ENCODE data around the gene RMND5A. TPM values are rescaled to one million over a fixed set of nuclear protein-coding genes. Genes with fewer than 3 reads are reported as not detected.

The RMND5A gene
- total RNA-seq, 2 donors from 2014 or later, result 45.4 to 49.3 TPM

DNA sequence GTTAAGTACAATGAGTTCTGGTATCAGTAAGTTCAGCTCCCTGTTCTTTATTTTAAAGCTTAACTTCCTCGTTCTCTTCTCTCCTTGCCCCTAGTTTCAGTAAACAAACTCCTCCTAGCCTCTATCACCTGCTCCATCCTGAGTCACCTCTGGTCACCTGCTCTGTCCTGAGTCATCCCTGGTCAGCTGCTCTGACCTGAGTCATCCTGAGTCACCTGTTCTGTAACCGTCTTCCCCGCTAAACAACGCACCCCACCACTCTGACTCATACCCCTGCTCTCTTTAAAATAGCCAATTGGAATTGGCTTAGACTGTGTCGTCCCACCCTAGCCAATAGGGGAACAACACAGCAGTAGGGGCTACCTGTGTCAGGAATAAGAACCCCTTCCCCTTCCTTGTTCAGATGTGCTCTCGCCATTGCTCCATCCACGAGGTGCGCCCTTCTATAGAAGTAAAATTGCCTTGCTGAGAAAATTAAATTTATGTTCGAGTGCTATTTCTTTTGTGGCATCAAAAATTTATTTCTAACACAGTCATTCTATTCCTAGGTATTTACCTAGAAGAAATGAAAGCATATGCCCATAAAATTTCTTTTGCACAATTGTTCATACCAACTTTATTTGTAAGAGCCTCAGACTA lies 24.9 kb upstream of the RMND5A start:
- no peak overlapping the region for H3K27ac ChIP-seq (ENCODE audit: low read depth, low read length)
- WGBS, 2 experiments (ENCODE audit: insufficient coverage in 1 of 2, insufficient read length in 1 of 2), result 86 to 98% methylated on average over 4 to 9 of the region's 9 CpGs
- no peaks in the 10 kb centered on the region for H3K4me1 Mint-ChIP-seq
- TF ChIP-seq, protein P1, sequence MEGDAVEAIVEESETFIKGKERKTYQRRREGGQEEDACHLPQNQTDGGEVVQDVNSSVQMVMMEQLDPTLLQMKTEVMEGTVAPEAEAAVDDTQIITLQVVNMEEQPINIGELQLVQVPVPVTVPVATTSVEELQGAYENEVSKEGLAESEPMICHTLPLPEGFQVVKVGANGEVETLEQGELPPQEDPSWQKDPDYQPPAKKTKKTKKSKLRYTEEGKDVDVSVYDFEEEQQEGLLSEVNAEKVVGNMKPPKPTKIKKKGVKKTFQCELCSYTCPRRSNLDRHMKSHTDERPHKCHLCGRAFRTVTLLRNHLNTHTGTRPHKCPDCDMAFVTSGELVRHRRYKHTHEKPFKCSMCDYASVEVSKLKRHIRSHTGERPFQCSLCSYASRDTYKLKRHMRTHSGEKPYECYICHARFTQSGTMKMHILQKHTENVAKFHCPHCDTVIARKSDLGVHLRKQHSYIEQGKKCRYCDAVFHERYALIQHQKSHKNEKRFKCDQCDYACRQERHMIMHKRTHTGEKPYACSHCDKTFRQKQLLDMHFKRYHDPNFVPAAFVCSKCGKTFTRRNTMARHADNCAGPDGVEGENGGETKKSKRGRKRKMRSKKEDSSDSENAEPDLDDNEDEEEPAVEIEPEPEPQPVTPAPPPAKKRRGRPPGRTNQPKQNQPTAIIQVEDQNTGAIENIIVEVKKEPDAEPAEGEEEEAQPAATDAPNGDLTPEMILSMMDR (conservative IDR thresholded peaks at IDR 0.05), result no peak
- no peak overlapping the region for H3K4me3 Mint-ChIP-seq
- no peaks in the 10 kb centered on the region for H3K4me1 ChIP-seq (ENCODE audit: control insufficient read depth, insufficient read depth, low read length)
- no peak overlapping the region for H3K27ac Mint-ChIP-seq
- H3K9me3 Mint-ChIP-seq, result peaks cover 36% of the 10 kb centered on the region
- H3K4me3 ChIP-seq (ENCODE audit: low read length), result no peak overlapping the region
- no peaks in the 10 kb centered on the region for H3K27me3 Mint-ChIP-seq (ENCODE audit: insufficient read depth)
- peaks cover 2% of the 10 kb centered on the region for H3K36me3 Mint-ChIP-seq (ENCODE audit: low read depth)
- H3K9ac ChIP-seq (ENCODE audit: extremely low read depth, low read length, poor library complexity, severe bottlenecking), result no peak overlapping the region
- H3K27me3 ChIP-seq (ENCODE audit: control insufficient read depth, insufficient read depth, low read length, poor library complexity, severe bottlenecking), result no peaks in the 10 kb centered on the region
- peaks cover 25% of the 10 kb centered on the region for H3K9me3 ChIP-seq (ENCODE audit: control insufficient read depth, low read length)
- peak; percentile 81 for DNase-seq
- H3K36me3 ChIP-seq (ENCODE audit: control insufficient read depth, insufficient read depth, low read length), result no peaks in the 10 kb centered on the region

DNA sequence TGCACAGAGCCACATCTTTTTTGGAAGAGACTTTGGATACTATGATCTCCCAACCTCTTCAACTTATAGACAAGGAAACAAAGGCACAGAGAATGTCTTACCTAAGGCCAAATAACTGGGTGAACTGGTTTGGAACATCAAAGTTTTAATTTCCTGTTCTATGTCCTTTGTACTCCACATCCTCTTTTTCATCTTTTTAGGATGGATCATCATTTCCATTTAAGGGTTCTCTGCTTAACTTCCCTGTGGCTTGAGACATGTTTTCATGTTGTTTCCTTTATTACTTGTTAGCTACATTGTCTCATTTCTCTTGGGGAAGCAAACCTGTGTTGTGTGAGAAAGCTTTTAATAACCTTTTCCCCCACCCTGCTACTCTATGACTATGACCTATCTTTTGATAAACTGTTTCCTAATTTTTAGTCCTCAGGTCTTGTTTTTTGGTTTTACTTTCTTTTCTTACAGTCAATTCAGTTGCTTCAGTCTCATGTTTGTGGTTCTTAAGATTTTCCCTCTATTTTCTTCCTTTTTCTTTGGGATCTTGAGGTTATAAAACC lies 22.5 kb upstream of the RMND5A start:
- Mint-ChIP-seq H3K27me3 (ENCODE audit: insufficient read depth) (no peaks in the 10 kb centered on the region), H3K9me3 (peaks cover 31% of the 10 kb centered on the region)

DNA sequence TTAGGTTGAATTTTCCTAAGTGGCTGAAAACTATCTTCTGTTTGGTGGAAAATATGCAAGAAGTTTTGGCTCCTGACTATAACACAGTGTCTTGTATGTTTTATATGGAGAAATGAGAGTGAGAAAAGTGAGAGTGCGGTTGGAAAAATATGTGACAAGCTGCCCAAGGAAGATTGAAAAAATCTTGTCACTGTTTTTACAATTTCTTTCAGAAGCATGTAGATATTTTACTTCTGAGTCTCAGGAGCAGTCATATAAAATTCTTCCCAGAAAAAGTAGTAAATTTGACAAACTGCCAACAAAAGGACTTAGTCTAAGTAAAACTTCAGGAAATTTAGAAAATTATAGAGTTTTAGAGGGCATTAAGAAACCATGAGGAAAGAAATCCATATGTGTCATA lies 19.4 kb upstream of the RMND5A start:
- TF ChIP-seq, protein P1 (conservative IDR thresholded peaks at IDR 0.05), result no peak
- Mint-ChIP-seq H3K27ac (no peak overlapping the region), H3K27me3 (ENCODE audit: insufficient read depth) (no peaks in the 10 kb centered on the region), H3K9me3 (peaks cover 2% of the 10 kb centered on the region), H3K4me1 (no peaks in the 10 kb centered on the region), H3K36me3 (ENCODE audit: low read depth) (no peaks in the 10 kb centered on the region), H3K4me3 (no peak overlapping the region)
- WGBS, 2 experiments (ENCODE audit: insufficient coverage in 1 of 2, insufficient read length in 1 of 2), result 94 to 100% methylated on average over 1 of the region's 1 CpG
- no peak for DNase-seq
- Histone ChIP-seq H3K36me3 (ENCODE audit: control insufficient read depth, insufficient read depth, low read length) (no peaks in the 10 kb centered on the region), H3K9ac (ENCODE audit: extremely low read depth, low read length, poor library complexity, severe bottlenecking) (no peak overlapping the region), H3K4me3 (ENCODE audit: low read length) (no peak overlapping the region), H3K9me3 (ENCODE audit: control insufficient read depth, low read length) (peaks cover 3% of the 10 kb centered on the region), H3K27ac (ENCODE audit: low read depth, low read length) (no peak overlapping the region), H3K27me3 (ENCODE audit: control insufficient read depth, insufficient read depth, low read length, poor library complexity, severe bottlenecking) (no peaks in the 10 kb centered on the region), H3K4me1 (ENCODE audit: control insufficient read depth, insufficient read depth, low read length) (peaks cover 3% of the 10 kb centered on the region)

More for the DNA sequence above, 22.5 kb upstream of the RMND5A start:
- no peak overlapping the region for H3K27ac ChIP-seq (ENCODE audit: low read depth, low read length)
- H3K4me3 ChIP-seq (ENCODE audit: low read length), result no peak overlapping the region
- H3K36me3 ChIP-seq (ENCODE audit: control insufficient read depth, insufficient read depth, low read length), result no peaks in the 10 kb centered on the region
- Mint-ChIP-seq H3K27ac (no peak overlapping the region), H3K4me1 (no peaks in the 10 kb centered on the region), H3K4me3 (no peak overlapping the region), H3K36me3 (ENCODE audit: low read depth) (peaks cover 2% of the 10 kb centered on the region)
- peaks cover 24% of the 10 kb centered on the region for H3K9me3 ChIP-seq (ENCODE audit: control insufficient read depth, low read length)
- no peak for DNase-seq
- H3K27me3 ChIP-seq (ENCODE audit: control insufficient read depth, insufficient read depth, low read length, poor library complexity, severe bottlenecking), result no peaks in the 10 kb centered on the region
- TF ChIP-seq, protein P1 (conservative IDR thresholded peaks at IDR 0.05), result no peak
- H3K4me1 ChIP-seq (ENCODE audit: control insufficient read depth, insufficient read depth, low read length), result no peaks in the 10 kb centered on the region
- H3K9ac ChIP-seq (ENCODE audit: extremely low read depth, low read length, poor library complexity, severe bottlenecking), result no peak overlapping the region
